ENCODE measurements around the gene STYK1.
A peak's percentile ranks its signal among the peaks of the same experiment; 100 is the strongest.
"Not testable (repeated sequence)": the region's sequence is repeated elsewhere in the genome, so short reads cannot be mapped to it uniquely, and the experiment has no call there.

The STYK1 gene

DNA sequence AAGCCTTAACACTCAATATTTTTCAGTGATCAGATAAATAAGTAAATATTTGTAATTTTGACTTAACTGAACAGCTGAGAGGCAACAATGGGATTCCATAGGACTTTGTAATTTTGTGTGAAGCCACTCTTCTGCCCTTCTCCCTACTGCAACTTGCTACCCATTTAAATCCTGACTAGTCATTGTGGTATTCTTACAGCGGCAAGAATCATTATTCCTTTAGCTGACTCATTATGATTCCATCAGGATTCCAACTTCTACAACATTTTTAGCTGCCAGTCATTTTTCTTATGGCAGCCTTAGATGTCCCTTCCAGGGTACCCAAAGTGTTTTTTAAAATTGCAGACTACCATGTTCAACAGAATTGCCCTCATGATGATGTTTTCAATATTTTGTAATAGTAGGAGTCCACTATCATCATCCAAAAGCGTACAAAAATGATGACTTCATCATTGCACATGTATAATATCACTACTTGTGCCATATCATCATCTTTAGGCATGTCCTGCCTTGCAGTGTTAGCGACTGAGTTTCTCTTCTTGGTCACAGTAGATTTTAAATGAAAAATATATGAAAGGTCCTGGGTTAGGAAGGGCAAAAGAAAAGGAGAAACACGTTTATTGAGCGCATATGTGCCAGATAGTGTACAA, 55.4 kb downstream of the STYK1 start:
- no peak for DNase-seq (ENCODE audit: low spot score)

DNA sequence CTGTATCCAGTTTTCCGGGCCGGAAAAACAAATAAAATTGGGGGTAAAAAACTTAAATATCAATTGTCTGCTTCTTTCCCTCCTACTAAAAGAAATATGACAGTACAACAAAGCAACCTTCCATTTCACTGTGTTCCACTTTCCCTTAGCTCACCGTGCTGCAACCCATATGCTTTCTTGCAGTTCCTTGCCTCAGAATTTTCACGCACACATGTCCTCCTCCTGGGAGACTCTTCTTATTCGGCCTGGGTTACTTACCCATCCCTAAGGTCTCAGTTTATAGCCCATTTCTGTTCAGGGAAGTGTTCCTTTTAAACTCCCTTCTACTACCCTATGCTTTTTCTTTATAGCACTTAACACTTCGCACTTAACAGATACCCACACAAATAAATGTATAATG, 56.0 kb downstream of the STYK1 start:
- no peak for DNase-seq (ENCODE audit: low spot score)

DNA sequence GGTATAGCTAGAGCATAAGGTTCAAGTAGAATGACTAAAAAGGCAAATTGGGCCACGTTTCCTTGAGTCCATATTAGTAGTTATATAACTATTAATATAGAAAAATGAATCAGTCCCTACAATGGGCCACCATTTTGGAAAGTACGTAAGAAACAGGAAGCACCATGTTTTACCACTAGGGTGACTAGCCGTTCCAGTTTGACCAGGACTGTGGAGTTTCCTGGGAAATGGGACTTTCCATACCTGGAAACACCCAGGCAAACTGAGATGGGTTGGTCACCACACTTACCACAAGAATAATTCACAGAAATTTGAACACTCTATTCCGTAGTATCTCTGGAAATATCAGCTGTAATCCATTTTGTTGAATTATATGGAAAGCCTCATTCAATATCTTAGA, 58.3 kb downstream of the STYK1 start:
- DNase-seq (ENCODE audit: low spot score) = no peak

DNA sequence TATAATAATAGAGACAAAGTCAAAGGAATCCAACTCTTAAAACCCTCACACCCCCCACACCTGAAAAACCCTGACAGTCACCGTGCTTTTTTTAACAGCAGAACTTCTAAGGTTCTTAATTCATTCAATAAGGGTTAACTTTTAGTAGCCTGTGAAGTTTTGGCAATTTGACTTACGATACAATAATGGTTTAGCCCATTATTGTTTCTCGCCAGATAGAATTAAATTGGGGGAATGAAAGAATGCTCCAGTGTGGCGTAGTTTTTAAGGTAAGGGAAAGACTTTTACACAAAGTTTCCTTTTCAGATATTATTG, 59.8 kb downstream of the STYK1 start:
- DNase-seq (ENCODE audit: low spot score) = no peak

DNA sequence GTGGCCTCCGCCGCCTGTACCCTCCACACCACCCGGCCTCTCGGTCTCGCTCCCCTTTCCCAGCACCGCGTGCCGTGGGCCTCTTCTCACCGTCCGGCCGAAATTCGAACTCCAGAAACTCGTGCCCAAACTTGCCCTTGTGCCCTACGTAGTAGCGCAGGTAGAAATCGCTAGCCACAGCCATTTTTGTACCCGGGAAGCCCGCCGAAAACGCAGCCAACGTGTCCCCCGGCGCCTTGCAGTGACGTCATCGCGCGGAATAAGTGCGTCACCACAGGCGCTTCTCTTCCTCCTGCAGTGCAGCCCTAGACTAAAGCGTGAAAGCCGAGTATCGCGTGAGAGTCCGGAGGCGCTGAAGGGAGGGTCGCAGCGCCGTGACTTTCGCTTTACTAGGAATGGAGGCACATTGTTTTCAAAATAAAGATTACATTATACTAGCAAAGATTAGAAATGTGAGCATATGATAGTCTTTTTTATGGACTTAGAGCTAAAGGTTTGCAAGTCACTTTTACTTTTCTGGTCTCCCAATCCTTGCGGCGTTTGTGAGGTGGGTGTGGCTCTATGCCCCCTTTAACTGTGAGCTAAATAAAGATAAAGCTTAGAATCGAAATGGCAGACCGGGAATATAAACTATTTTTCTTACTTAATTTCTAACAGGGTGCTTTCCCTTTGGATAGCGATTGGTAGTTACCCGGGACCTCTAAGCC, 60.4 kb downstream of the STYK1 start, which contains the start of gene MAGOHB:
MAGOHB (minus strand) TSS at position 261 of the 707 bp plus-strand sequence; CDS start at position 184, 77 bp downstream.
- DNase-seq (ENCODE audit: low spot score) = peak; percentile 99

DNA sequence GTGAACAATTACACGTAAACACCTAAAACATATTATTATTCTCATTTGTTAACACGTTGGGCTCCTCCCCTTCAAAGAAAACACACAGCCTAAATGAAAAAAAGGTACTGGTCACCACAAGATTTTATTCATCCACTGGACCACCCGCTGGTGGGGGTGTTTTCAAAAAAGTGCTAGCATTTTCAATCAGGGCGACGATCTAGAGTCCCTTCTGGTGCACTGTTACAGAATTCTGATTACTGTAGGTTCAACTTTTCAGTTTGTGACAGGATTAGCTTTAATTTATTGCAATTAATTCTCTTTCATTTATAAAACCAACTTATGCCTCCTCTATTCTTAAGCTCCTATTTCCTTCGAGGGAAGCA, 60.9 kb downstream of the STYK1 start:
- no peak for DNase-seq (ENCODE audit: low spot score)

DNA sequence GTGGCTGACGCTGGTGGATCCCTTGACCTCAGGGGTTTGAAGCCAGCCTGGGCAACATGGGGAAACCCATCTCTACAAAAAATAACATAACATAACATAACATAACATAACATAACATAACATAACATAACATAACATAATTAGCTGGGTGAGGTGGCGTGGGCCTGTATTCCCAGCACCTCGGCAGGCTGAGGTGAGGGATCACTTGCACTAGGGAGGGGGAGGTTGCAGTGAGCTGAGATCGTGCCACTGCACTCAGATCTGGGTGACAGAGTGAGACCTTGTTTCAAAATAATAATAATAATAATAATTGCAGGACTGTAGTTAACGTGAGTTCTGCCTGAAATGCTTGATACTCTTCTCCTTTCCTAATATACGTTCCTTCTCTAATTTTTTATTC, 61.7 kb downstream of the STYK1 start:
- DNase-seq (ENCODE audit: low spot score) = no peak

DNA sequence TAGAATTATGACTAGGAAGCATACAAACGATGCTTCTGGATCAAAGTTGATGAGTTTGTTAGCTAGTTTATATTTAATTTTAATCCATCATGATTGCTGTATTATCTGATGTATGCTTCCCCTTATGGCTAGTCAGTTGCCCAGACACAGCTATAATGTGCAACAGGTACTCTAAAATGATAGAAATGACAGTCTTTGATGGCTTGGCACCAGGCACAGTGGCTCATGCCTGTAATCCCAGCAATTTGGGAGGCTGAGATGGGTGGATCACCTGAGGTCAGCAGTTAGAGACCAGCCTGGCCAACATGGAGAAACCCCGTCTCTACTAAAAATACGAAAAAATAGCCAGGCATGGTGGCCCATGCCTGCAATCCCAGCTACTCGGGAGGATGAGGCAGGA, 62.6 kb downstream of the STYK1 start:
- DNase-seq (ENCODE audit: low spot score) = not testable (repeated sequence)

DNA sequence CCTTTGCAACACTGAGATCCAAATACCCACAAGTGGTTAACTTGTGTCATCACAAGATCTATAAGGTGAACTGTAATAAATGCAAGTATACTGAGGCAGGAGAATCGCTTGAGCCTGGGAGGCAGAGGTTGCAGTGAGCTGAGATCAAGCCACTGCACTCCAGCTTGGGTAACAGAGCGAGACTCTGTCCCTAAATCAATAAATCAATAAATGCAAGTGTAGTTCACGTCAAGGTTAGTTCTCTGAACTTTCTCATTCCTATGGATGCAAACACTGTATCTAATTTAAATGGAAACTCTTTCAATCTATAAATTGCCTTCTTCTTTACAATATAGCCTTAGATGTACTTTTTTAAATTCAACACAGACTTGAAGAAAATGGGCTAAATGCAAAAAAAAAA, 63.7 kb downstream of the STYK1 start:
- DNase-seq (ENCODE audit: low spot score) = no peak

DNA sequence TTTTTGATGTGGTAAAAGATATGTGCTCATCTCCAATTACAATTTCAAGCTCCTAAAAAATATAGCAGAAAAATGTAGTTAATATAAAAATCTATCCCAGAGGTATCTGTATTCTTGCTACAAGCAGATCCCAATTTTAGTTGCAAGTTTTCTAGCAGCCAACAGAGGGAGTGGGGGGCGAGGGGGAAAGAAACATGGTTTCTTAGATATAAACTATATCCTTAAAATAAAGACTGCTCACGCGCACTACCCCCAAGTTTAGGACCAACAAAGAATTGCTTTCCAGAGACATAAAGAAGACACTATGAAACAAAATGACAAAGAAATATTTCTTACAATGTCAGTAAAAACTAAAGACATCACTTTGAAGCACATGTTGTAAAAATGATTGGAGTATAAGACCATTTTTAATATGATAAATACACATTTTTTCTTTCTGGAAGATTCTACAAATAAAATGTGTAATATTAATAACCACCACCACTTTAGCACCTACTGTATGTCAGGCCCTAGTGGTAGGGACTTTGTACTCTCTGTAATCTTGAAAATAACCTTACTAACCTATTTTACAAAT, 65.9 kb downstream of the STYK1 start:
- no peak for DNase-seq (ENCODE audit: low spot score)

DNA sequence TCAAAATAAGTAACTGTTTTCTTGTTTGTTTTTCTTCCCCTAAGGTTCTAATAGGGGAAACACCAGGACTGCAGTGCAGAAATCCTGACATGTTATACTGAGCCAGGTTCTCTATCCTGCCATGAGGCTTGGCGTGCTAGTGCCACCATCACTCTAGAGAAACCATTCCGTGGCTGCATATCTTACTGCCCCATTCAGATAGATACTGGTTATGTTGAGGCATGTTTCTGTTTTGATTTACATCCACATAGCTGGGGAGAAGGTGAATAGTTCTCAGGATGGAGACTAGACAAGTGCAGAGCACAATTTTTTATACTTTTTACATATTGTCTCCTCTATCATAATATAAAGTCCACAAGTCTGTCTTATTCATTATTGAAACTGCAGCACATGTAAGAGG, 72.0 kb downstream of the STYK1 start:
- no peak for DNase-seq (ENCODE audit: low spot score)

DNA sequence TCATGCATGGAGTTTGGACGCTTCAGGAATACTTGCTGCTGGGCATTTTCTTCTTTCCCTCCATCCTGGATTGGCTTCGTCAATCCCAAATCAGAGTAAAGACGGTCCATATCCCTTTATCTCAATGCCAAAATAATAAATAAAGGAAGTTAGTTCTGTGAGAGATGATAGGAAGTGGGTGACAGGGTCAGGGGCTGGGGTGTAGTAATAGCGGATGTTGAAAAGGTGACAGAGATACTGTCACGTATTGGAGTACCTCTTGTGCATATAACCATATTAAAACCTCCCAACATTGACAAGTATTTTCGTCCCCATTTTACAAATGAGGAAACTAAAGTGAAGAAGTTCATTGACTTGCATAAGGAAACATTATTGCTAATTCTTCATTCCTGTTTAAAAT, 72.9 kb downstream of the STYK1 start:
- DNase-seq (ENCODE audit: low spot score) = no peak

DNA sequence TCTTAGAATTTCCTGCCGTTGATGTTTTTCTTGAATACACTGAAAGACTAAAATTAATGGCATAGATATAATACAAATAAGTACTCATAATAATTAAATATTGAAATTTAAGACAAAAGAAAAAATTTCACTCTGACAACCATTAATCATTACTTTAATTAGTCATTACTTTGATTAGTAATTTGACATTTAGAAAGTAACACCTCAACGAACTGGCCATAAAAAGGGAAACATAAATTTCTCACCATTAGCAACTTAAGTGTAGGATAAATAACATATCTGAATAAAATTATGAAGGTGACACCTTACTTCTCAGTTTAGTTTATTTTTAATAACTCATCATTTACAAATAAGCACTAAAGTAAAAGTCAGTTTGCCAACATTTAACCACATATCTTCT, 78.0 kb downstream of the STYK1 start:
- DNase-seq (ENCODE audit: low spot score) = no peak

DNA sequence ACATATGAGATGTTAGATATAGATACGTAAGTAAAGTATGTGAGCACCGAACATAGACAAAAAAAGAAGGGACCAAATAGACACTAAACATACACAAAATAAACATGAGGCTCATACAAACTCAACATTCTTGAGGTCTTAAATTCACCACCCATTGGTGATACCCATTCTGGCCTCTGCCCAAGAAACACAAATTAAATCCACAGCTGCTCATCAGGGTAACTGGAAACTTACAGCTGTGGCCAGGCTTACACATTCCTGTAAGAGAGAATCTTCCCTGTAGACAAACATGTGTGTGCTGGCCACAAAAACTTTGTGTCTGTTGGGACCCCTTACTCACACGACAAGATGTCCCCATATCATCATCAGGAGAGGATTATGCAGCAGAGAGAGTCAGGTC, 82.9 kb downstream of the STYK1 start:
- DNase-seq (ENCODE audit: low spot score) = no peak

DNA sequence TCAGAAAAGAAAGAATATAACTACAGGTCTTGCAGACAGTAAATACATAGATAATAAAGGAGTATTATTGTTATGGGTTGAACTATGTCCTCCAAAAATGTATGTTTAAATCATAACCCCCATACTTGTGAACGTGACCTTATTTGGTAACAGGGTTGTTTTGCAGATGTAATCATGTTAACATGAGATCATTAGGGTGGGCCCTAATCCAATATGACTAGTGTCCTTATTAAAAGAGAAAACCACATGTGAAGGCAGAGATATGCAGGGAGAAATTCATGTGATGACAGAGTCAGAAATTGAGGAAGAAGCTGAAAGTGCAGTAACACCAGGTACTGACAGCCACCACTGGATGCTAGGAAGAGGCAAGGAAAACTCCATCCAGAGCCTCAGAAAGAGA, 89.4 kb downstream of the STYK1 start:
- no peak for DNase-seq (ENCODE audit: low spot score)

DNA sequence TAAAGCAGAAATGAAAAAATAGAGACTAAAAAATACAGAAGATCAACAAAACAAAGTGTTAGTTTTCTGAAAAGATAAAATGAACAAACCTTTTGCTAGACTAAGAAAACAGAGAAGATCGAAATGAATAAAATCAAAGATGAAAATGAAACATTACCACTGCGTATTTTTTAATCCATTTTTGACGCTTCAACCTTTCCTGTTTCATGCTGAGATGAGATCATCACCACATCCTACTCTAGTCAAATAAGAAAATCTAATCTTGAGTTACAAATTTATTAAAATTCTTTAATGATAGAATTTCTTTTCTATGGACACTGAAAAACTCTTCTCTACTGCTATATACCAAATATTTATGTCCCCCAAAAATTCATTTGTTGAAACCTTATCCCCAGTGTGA, 91.1 kb downstream of the STYK1 start:
- no peak for DNase-seq (ENCODE audit: low spot score)

DNA sequence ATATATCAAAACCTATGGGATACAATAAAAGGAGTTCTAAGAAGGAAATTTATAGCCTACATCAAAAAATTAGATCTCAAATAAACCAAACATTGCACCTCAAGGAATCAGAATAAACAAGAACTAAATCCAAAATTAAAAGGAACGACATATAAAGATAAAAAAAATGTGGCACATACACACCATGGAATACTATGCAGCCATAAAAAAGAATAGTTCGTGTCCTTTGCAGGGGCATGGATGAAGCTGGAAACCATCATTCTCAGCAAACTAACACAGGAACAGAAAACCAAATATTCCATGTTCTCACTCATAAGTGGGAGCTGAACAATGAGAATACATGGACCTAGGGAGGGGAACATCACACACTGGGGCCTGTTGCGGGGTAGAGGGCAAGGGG, 91.7 kb downstream of the STYK1 start:
- DNase-seq (ENCODE audit: low spot score) = not testable (repeated sequence)

DNA sequence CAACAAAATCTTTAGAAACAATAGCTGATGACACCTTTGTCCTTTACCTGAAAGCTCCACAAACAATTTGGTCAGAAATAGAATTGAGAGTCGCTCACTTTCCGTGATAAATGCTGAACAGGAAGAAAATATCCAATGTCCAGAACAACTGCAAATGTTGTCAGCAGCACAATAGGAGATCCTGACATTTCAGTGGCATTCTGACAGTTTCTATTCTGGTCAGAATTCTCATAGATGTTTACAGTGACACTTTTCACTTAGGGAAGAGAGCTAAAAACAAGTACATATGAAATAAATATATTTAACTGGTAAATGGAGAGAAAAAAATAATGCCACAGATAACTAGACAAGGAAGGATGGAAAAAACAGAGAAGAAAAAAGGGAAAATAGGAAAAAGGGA, 99.5 kb downstream of the STYK1 start:
- DNase-seq (ENCODE audit: low spot score) = no peak

DNA sequence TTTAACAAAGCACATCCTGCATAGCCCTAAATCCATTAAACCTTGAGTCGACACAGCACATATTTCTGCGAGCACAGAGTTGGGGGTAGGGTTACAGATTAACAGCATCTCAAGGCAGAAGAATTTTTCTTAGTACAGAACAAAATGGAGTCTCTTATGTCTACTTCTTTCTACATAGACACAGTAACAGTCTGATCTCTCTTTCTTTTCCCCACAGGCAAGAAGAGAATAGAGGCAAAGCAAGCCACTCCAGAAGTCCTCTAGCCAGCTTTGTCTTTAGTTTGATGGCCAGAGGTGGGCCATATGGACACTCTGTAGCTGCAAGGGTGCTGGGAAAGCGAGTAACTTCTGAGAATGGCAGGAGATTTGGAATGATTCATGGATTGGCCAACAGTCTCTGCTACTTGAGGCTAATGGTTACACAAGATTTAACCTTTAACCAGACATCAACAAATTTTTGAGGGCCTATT, 101.8 kb downstream of the STYK1 start:
- not testable (repeated sequence) for DNase-seq (ENCODE audit: low spot score)

DNA sequence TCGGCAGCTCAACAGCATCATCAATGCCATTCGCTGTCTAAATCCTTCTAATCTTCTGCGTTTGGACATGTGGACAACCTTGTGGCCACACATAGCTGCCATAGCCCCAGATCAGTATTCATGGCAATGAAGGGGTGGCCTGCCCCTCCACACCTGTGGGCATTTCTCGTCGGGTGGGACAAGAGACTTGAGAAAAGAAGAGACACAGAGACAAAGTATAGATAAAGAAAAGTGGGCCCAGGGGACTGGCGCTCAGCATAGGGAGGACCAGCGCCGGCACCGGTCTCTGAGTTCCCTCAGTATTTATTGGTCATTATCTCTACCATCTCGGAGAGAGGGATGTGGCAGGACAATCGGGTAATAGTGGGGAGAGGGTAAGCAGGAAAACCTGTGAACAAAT, 102.7 kb downstream of the STYK1 start:
- DNase-seq (ENCODE audit: low spot score) = no peak

Measured in ecto neural progenitor cell (in vitro differentiated cells).